AG04450 (cell line): Measurements from ENCODE around the gene ATP6AP2. TPM values are rescaled to one million over a fixed set of nuclear protein-coding genes. Genes with fewer than 3 reads are reported as not detected.

Source experiments
- CTCF ChIA-PET: fragments of 300-600, 350-600 bp; formaldehyde crosslinking; extraction: SDS; loops from one replicate; lab custom pipeline; 2022; ENCODE audit warnings: antibody characterized with exemption, inconsistent platforms; lab: Charles Lee
- POLR2A ChIA-PET: fragments of 350-600 bp; formaldehyde crosslinking; extraction: SDS; loops from one replicate; lab custom pipeline; 2021; ENCODE audit warnings: antibody characterized with exemption, inconsistent platforms; lab: Yijun Ruan, JAX
- DNase-seq: peaks from one replicate; pipeline ENCODE4 v3.0.0-alpha.2; 2011; ENCODE audit warnings: low read depth, low spot score
- H3K27ac ChIP-seq: one replicate; pipeline ENCODE4 v1.5.1; 2012; ENCODE audit warnings: low read depth, low read length, control low read depth
- H3K27me3 ChIP-seq: one replicate; pipeline ENCODE4 v1.6.0; 2012; ENCODE audit warnings: low read length; ENCODE audit not compliant: control insufficient read depth, insufficient read depth
- H3K4me3 ChIP-seq: 2 replicates; pipeline ENCODE4 v1.5.1; 2011; ENCODE audit warnings: mild to moderate bottlenecking, low read depth, low read length, control low read depth
- H3K9me3 ChIP-seq: 2 replicates; pipeline ENCODE4 v1.5.1; 2012; ENCODE audit warnings: low read length; ENCODE audit not compliant: control insufficient read depth, insufficient read depth
- polyA plus RNA-seq: library from polyadenylated mRNA; depleted of rRNA; stranded (reverse); fragments of >200 nt; gene quantifications from 2 replicates; pipeline ENCODE4 v1.2.3, GENCODE V29; 2011
- TF ChIP-seq, protein P1 (sequence below): IDR thresholded peaks from 2 replicates; pipeline ENCODE4 v1.5.1; 2011; ENCODE audit warnings: low read depth, low read length, control low read depth, inconsistent platforms

ATP6AP2 gene
- polyA plus RNA-seq, 1 experiment: 379 TPM

DNA sequence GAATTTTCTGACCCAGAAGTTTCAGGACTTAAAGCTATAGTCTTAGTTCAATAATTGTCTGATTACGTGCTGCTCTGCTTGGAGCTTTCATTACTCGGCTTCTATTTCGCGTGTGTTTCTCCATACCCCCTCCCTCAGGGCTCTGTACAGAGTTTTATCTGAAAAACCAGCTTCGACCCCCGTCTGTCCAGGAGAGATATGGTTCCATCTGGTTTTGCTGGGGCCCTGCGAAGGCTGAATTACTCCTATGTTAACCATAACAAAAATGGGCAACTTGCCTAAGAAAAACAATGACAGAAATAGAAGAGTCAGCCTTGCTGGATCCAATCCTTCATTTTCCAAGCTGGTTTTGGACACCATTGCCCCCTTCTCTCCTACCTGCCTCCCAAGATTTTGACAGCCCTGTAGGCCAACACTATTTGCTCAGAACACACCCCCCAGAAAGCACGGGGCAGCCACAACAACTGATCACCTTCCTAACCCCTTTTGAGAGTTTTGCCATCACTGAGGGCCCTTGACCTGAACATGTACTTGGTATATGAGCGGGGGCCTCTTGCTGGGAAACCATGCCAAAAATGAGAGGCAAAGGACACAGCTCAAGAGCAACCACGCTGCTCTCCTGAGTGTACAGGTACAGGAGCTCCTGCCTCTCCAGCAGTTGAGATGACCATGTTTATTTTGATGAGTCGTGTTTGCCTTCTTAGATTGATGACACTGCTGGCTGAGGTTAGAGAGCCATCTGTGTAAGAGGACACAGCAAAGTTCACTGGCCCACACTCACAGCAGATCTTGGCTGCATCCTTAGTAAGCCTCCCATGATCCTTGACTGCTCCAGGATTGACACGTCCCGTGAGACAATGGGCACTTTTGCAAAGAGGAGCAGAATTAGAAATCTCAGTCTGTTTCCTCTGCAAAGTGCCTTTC, 36.2 kb upstream of the ATP6AP2 start:
- H3K27ac ChIP-seq: peak overlapping the region; percentile 61
- no peaks in the 10 kb centered on the region for H3K9me3 ChIP-seq
- ChIA-PET POLR2A (interaction anchor here (0.7 to 1.0 kb wide), 3 partner anchors 250 to 694 kb away, joined by 3 read pairs; no protein-coding TSS in a partner anchor), CTCF (interaction anchor here (0.5 to 2.1 kb wide), 28 partner anchors 11 to 767 kb away, joined by 3 to 15 read pairs (median 4); partner anchors contain the start of gene ATP6AP2)
- TF ChIP-seq, protein P1, sequence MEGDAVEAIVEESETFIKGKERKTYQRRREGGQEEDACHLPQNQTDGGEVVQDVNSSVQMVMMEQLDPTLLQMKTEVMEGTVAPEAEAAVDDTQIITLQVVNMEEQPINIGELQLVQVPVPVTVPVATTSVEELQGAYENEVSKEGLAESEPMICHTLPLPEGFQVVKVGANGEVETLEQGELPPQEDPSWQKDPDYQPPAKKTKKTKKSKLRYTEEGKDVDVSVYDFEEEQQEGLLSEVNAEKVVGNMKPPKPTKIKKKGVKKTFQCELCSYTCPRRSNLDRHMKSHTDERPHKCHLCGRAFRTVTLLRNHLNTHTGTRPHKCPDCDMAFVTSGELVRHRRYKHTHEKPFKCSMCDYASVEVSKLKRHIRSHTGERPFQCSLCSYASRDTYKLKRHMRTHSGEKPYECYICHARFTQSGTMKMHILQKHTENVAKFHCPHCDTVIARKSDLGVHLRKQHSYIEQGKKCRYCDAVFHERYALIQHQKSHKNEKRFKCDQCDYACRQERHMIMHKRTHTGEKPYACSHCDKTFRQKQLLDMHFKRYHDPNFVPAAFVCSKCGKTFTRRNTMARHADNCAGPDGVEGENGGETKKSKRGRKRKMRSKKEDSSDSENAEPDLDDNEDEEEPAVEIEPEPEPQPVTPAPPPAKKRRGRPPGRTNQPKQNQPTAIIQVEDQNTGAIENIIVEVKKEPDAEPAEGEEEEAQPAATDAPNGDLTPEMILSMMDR: no peak
- DNase-seq: no peak
- H3K27me3 ChIP-seq: no peaks in the 10 kb centered on the region
- no peak overlapping the region for H3K4me3 ChIP-seq

DNA sequence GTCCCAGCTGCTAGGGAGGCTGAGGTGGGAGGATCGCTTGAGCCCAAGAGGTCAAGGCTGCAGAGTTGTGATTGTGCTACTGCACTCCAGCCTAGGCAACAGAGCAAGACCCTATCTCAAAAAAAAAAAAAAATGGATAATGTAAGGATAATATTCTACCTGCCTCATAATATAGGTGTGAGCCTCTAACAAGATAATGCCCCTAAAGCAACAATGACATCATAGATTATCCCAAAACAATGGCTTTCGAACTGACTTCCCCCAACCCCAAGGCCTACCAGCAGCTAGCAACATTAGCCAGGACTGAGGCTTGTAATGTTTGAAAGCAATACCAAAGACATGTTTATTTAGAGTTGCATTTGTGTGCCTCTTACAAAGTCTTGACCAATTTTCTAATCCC, 33.9 kb upstream of the ATP6AP2 start:
- CTCF ChIA-PET: no interaction called here
- TF ChIP-seq, protein P1: no peak
- POLR2A ChIA-PET: no interaction called here
- Histone ChIP-seq H3K9me3 (no peaks in the 10 kb centered on the region), H3K4me3 (no peak overlapping the region), H3K27ac (no peak overlapping the region), H3K27me3 (no peaks in the 10 kb centered on the region)
- DNase-seq: no peak

DNA sequence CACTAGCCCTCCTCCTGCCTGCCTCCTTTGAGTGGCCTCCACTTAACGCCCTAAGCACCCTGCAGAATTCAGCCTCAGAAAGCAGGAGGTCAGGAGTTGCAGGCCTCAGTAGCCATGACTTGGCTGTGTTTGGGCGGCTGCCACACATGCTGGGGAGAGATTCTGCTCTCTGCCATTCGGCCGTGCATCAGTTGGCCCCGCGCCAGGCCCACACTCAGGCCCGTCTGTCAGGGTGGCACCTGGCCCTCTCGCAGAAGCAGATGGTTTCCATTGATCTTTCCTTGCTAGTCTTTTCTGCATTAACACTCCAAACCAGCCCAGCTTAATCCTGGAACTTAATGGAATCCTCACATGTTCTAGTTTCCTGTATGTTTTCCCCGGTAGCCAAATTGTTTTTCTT, 30.7 kb upstream of the ATP6AP2 start:
- ChIA-PET CTCF (no interaction called here), POLR2A (no interaction called here)
- DNase-seq: no peak
- TF ChIP-seq, protein P1: no peak
- Histone ChIP-seq H3K4me3 (no peak overlapping the region), H3K27ac (no peak overlapping the region), H3K9me3 (no peaks in the 10 kb centered on the region), H3K27me3 (no peaks in the 10 kb centered on the region)

DNA sequence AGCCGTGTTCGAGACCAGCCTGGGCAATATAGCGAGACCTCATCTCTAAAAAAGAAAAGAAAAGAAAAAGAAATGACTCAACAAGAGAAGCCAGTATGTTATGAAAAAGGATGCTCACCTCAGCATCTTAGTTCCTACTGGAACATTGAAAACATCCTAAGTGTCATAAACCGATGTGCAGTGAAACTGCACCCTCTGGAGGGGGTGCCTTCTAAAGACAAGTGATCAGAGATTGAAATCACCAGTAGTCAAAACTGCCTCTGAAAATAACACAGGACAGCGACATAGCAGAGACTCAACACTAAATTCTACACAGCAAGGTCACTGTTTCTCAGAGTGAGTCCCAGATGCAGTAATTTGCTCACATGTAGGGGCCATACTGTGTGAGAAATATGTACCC, 28.0 kb upstream of the ATP6AP2 start:
- Histone ChIP-seq H3K27me3 (no peaks in the 10 kb centered on the region), H3K9me3 (no peaks in the 10 kb centered on the region), H3K27ac (no peak overlapping the region), H3K4me3 (no peak overlapping the region)
- DNase-seq: no peak
- TF ChIP-seq, protein P1: peak; percentile 39
- CTCF ChIA-PET: no interaction called here
- POLR2A ChIA-PET: no interaction called here

DNA sequence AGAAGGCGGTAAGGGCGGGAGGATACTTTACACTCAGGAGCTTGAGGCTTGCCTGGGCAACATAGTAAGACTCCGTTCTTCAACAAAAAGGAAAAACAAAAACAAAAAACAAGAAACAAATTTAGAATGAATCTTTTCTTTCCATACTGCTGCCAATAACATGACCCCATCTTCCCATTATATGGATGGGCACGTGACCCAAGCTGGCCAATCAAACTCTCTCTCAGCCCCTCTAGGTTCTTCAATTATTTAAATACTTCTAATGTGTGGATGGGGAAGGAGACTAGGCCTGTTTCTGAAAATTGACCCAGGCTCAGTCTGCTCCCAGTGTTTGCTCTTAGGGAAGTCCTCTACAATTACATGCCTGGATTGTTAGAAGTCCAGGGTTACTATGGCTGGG, 22.2 kb upstream of the ATP6AP2 start:
- no peaks in the 10 kb centered on the region for H3K9me3 ChIP-seq
- ChIA-PET POLR2A (no interaction called here), CTCF (no interaction called here)
- H3K4me3 ChIP-seq: no peak overlapping the region
- no peaks in the 10 kb centered on the region for H3K27me3 ChIP-seq
- H3K27ac ChIP-seq: no peak overlapping the region
- TF ChIP-seq, protein P1: no peak
- DNase-seq: no peak
